Transverse colon (tissue), 4 donors: ENCODE measurements around the gene C10orf71. TPM values are rescaled to one million over a fixed set of nuclear protein-coding genes. Genes with fewer than 3 reads are reported as not detected.

ENCODE experiments used
- DNase-seq: peaks from one replicate; pipeline ENCODE4 v3.0.0-alpha.2; 2019
- H3K27ac ChIP-seq, 4 donors: fragments of 200-600 bp; sonication (generic); 2 replicates each; pipeline ENCODE4 v1.5.1; 2016 to 2018; ENCODE audit warnings: inconsistent platforms in 4 of 4
- H3K27me3 ChIP-seq: fragments of 200-600 bp; sonication (generic); 2 replicates; pipeline ENCODE4 v1.5.1; 2017; ENCODE audit warnings: inconsistent platforms
- H3K36me3 ChIP-seq, 4 donors: fragments of 200-600 bp; sonication (generic); 2 replicates each; pipeline ENCODE4 v1.5.1; 2017 to 2019; ENCODE audit warnings: inconsistent platforms in 4 of 4
- H3K4me1 ChIP-seq, 4 donors: fragments of 200-600 bp; sonication (generic); 2 replicates each; pipeline ENCODE4 v1.5.1; 2017 to 2020; ENCODE audit warnings: inconsistent platforms in 4 of 4
- H3K4me3 ChIP-seq, 4 donors: fragments of 200-600 bp; sonication (generic); 1 replicate in 1 of 4; 2 replicates in 3 of 4; pipeline versions ENCODE4 v1.5.1 to v1.6.1; 2017 to 2019; ENCODE audit warnings: inconsistent platforms in 4 of 4
- H3K9me3 ChIP-seq, 2 donors: fragments of 200-600 bp; sonication (generic); 2 replicates each; pipeline ENCODE4 v1.5.1; 2017 to 2019; ENCODE audit warnings: inconsistent platforms in 2 of 2
- CTCF ChIP-seq, 5 experiments: fragments of 200-600 bp in 3 of 5; fragments of 450-650 bp in 2 of 5; sonication (generic) in 3 of 5; IDR thresholded peaks; 1 replicate in 2 of 5; 2 replicates in 3 of 5; pipeline ENCODE4 v1.5.1; 2016 to 2017; ENCODE audit warnings: antibody characterized with exemption in 5 of 5, inconsistent platforms in 3 of 5, mild to moderate bottlenecking in 2 of 5, moderate library complexity in 1 of 5
- EP300 ChIP-seq: sonication (generic); formaldehyde crosslinking; IDR thresholded peaks from one replicate; pipeline ENCODE4 v1.6.1; 2017; ENCODE audit warnings: antibody characterized with exemption, low read depth
- POLR2A ChIP-seq: fragments of 450-650 bp; IDR thresholded peaks from one replicate; pipeline ENCODE4 v1.6.1; 2016; ENCODE audit warnings: antibody characterized with exemption, mild to moderate bottlenecking, moderate library complexity
- POLR2AphosphoS5 ChIP-seq, 3 donors: sonication (generic); formaldehyde crosslinking; IDR thresholded peaks; one replicate each; pipeline ENCODE4 v1.6.1; 2016; ENCODE audit warnings: antibody characterized with exemption in 3 of 3
- WGBS, 2 donors: methylation state at CpG; one replicate each; pipeline ENCODE4 v1.1.5; 2018; ENCODE audit warnings: low coverage in 1 of 2; 5-methylcytosine and 5-hydroxymethylcytosine counted together
- in situ Hi-C, 4 donors: fragments of 200-750 bp; cut with MboI; loops; one replicate each; pipeline versions ENCODE4 v1.15.0 to v1.15.1; 2017; ENCODE audit warnings: low sequenced_read_pairs in 3 of 4, low pct_ligation_motif_present in 1 of 4, low pct_unique_long_range_greater_than_20kb in 1 of 4
- intact Hi-C: fragments of 100-400 bp; cut with DNase I; formaldehyde crosslinking; loops from one replicate; pipeline ENCODE4 v1.15.1; 2023; ENCODE audit warnings: low total_unique reads
- total RNA-seq, 4 donors: library from RNA; depleted of rRNA; stranded (reverse); fragments of >200 nt; gene quantifications; one replicate each; pipeline ENCODE4 v1.1.0, GENCODE V29; 2016

Gene C10orf71
- total RNA-seq, 4 donors from 2014 or later: under 0.01 TPM; not detected in 3

- Histone ChIP-seq H3K4me1 (no peaks in the 10 kb centered on the region), H3K27ac (no peak overlapping the region), H3K4me3 (no peak overlapping the region), H3K27me3 (no peaks in the 10 kb centered on the region), H3K36me3 (no peaks in the 10 kb centered on the region), H3K9me3 (no peaks in the 10 kb centered on the region)
- intact Hi-C loops (no loop called here), in situ Hi-C loops (no loop called here)
- DNase-seq: no peak
- TF ChIP-seq CTCF (IDR thresholded peaks at IDR 0.05): no peak
- TF ChIP-seq POLR2A: no peak
- no peak for TF ChIP-seq EP300
- TF ChIP-seq POLR2AphosphoS5 (IDR thresholded peaks at IDR 0.05): no peak
- WGBS, 2 donors: 80 to 87% methylated on average over 2 to 26 of the region's 26 CpGs
Measured at GRCh38 chr10:49322371-49323170, 23.6 kb downstream of the C10orf71 start.

- in situ Hi-C loops: no loop called here
Measured at GRCh38 chr10:49323171-49323895, 24.4 kb downstream of the C10orf71 start.

GRCh38 chr10:49323896-49324270 is 24.9 kb downstream of the C10orf71 start:
- Histone ChIP-seq H3K36me3 (no peaks in the 10 kb centered on the region), H3K9me3 (no peaks in the 10 kb centered on the region), H3K27ac (no peak overlapping the region), H3K27me3 (no peaks in the 10 kb centered on the region), H3K4me3 (no peak overlapping the region), H3K4me1 (no peaks in the 10 kb centered on the region)
- no peak for DNase-seq
- TF ChIP-seq CTCF (IDR thresholded peaks at IDR 0.05) (no peak), EP300 (no peak)
- WGBS, 2 donors: 73 to 83% methylated on average over 5 to 9 of the region's 9 CpGs
- in situ Hi-C loops (no loop called here), intact Hi-C loops (no loop called here)

More at GRCh38 chr10:49323171-49323895, 24.4 kb downstream of the C10orf71 start:
- no peak for TF ChIP-seq POLR2AphosphoS5 (IDR thresholded peaks at IDR 0.05)
- no peak for TF ChIP-seq POLR2A
- TF ChIP-seq EP300: no peak
- TF ChIP-seq CTCF (IDR thresholded peaks at IDR 0.05): no peak
- 67% methylated on average over 7 of the region's 7 CpGs; no CpG with 5 or more reads in 1 of the 2 donors for WGBS, 2 donors
- DNase-seq: no peak
- Histone ChIP-seq H3K27me3 (no peaks in the 10 kb centered on the region), H3K9me3 (no peaks in the 10 kb centered on the region), H3K4me1 (no peaks in the 10 kb centered on the region), H3K36me3 (no peaks in the 10 kb centered on the region), H3K4me3 (no peak overlapping the region), H3K27ac (no peak overlapping the region)
- intact Hi-C loops: no loop called here

- in situ Hi-C loops: no loop called here
Measured at GRCh38 chr10:49324711-49325110, 25.7 kb downstream of the C10orf71 start.

More at GRCh38 chr10:49324711-49325110, 25.7 kb downstream of the C10orf71 start:
- H3K4me3 ChIP-seq: no peak overlapping the region
- intact Hi-C loops: no loop called here
- no peak overlapping the region for H3K27ac ChIP-seq
- H3K27me3 ChIP-seq: no peaks in the 10 kb centered on the region
- DNase-seq: no peak
- TF ChIP-seq CTCF (IDR thresholded peaks at IDR 0.05): no peak
- TF ChIP-seq EP300: no peak
- no peak for TF ChIP-seq POLR2A
- TF ChIP-seq POLR2AphosphoS5 (IDR thresholded peaks at IDR 0.05): no peak
- 65 to 77% methylated on average over 4 of the region's 4 CpGs for WGBS, 2 donors
- no peaks in the 10 kb centered on the region for H3K36me3 ChIP-seq
- H3K4me1 ChIP-seq: no peaks in the 10 kb centered on the region
- no peaks in the 10 kb centered on the region for H3K9me3 ChIP-seq
